Progenitor cell of endocrine pancreas (in vitro differentiated cells): ENCODE measurements around the gene TMEM120B. TPM values are rescaled to one million over a fixed set of nuclear protein-coding genes. Genes with fewer than 3 reads are reported as not detected.
"Not testable (repeated sequence)": the region's sequence is repeated elsewhere in the genome, so short reads cannot be mapped to it uniquely, and the experiment has no call there.

Source experiments
- DNase-seq: peaks from one replicate; pipeline ENCODE4 v3.0.0; 2021; ENCODE audit warnings: low spot score; ENCODE audit not compliant: unreplicated experiment
- H3K27ac Mint-ChIP-seq: 2 replicates; pipeline ENCODE4 v1.8.0; 2021; ENCODE audit warnings: mild to moderate bottlenecking, moderate library complexity, mixed read lengths
- H3K27me3 Mint-ChIP-seq: 2 replicates; pipeline ENCODE4 v1.8.0; 2021; ENCODE audit warnings: mixed read lengths
- H3K36me3 Mint-ChIP-seq: 2 replicates; pipeline ENCODE4 v1.8.0; 2022; ENCODE audit warnings: mixed read lengths; ENCODE audit not compliant: insufficient read depth
- H3K4me1 Mint-ChIP-seq: 2 replicates; pipeline ENCODE4 v1.8.0; 2021; ENCODE audit warnings: low read depth, mixed read lengths
- H3K4me3 Mint-ChIP-seq: 2 replicates; pipeline ENCODE4 v1.8.0; 2021; ENCODE audit warnings: low read depth, mild to moderate bottlenecking, moderate library complexity, mixed read lengths
- H3K9me3 Mint-ChIP-seq: 2 replicates; pipeline ENCODE4 v1.8.0; 2021; ENCODE audit warnings: low read depth, mixed read lengths
- total RNA-seq: library from RNA; stranded (reverse); gene quantifications from 2 replicates; pipeline ENCODE4 v1.2.1, GENCODE V29; 2021
- TF ChIP-seq, protein P1 (sequence below): fragments of 200-600 bp; sonication (generic); IDR thresholded peaks from one replicate; pipeline ENCODE4 v1.5.0; 2021; ENCODE audit warnings: antibody characterized with exemption, mild to moderate bottlenecking; ENCODE audit not compliant: unreplicated experiment

The TMEM120B gene
- total RNA-seq, 1 donor from 2014 or later = 16.1 TPM

DNA sequence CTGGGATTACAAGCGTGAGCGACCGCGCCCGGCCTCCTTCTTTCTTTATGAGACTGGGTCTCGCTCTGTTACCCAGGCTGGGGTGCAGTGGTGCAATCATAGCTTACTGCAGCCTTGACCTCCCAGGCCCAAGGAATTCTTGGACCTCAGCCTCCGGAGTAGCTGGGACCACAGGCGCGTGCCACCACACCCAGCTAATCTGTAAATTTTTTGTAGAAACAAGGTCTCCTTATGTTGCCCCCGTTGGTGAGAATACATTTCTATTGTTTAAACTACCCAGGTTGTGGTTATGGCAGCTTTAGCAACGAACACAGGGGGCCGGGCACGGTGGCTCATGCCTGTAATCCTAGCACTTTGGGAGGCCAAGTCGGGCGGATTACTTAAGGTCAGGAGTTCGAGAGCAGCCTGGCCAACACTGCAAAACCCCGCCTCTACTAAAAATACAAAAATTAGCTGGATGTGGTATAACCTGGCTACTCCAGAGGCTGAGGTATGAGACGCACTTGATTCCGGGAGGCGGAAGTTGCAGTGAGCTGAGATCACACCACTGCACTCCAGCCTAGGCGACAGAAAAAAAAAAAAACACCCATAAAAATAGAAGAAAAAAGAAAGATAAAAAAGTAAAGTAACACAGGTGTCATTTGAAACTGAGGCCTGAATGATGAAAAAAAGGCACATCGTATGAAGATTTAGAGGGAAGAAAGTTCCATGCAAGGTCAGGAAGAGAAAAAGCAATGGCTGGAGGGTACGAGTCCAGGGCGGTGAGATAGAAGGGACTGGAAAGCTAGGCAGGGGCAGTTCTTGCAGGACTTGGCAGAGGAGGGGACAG lies 977 bp upstream of the TMEM120B start:
- Mint-ChIP-seq H3K4me3 (peak overlapping the region; percentile 95), H3K27me3 (no peaks in the 10 kb centered on the region), H3K27ac (peak overlapping the region; percentile 98), H3K4me1 (peaks cover 19% of the 10 kb centered on the region), H3K36me3 (peaks cover 2% of the 10 kb centered on the region), H3K9me3 (no peaks in the 10 kb centered on the region)
- no peak for DNase-seq
- TF ChIP-seq, protein P1, sequence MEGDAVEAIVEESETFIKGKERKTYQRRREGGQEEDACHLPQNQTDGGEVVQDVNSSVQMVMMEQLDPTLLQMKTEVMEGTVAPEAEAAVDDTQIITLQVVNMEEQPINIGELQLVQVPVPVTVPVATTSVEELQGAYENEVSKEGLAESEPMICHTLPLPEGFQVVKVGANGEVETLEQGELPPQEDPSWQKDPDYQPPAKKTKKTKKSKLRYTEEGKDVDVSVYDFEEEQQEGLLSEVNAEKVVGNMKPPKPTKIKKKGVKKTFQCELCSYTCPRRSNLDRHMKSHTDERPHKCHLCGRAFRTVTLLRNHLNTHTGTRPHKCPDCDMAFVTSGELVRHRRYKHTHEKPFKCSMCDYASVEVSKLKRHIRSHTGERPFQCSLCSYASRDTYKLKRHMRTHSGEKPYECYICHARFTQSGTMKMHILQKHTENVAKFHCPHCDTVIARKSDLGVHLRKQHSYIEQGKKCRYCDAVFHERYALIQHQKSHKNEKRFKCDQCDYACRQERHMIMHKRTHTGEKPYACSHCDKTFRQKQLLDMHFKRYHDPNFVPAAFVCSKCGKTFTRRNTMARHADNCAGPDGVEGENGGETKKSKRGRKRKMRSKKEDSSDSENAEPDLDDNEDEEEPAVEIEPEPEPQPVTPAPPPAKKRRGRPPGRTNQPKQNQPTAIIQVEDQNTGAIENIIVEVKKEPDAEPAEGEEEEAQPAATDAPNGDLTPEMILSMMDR = no peak

DNA sequence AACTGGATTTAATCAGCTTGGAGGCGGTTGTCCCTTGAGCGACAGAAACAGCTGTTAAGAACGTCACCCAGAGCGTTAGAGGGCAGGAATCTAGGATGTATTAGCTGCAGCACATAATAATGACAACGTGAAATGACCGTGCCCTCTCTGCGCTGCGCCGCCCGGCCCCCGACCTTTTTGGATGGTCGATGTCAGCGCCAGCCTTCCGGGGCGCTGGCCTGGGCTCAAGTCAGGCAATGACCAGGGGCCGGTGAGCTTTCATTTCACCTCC lies 427 bp upstream of the TMEM120B start:
- no peak for DNase-seq
- no peaks in the 10 kb centered on the region for H3K27me3 Mint-ChIP-seq
- H3K9me3 Mint-ChIP-seq = no peaks in the 10 kb centered on the region
- H3K36me3 Mint-ChIP-seq = peaks cover 2% of the 10 kb centered on the region
- TF ChIP-seq, protein P1 = no peak
- H3K27ac Mint-ChIP-seq = peak overlapping the region; percentile 98
- H3K4me3 Mint-ChIP-seq = peak overlapping the region; percentile 95
- peaks cover 19% of the 10 kb centered on the region for H3K4me1 Mint-ChIP-seq

DNA sequence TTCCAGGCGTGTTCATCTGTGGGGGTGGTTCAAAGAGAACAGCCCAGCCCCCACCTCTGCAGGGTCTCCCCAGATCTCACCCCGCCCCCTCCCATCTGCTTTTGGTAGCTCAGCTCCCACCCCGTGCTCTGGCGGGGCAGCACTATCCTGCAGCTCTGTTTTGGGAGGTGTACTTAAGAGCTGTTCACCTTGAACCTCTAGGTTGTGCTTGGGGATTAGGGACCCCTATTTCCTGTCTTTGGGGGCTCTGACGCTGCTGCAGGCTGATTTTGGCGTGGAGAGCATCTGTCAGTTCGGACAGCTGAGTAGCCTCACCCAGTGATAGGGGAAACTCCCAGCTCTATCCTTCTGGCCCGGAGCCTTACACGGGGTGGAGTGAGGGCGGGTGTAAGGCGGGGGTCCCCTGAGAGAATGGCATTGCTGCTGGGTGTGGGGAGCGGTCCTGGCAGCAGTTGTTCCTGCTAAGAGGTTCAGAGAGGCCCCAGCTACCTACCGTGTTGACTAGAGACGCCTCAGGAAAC lies 765 bp downstream of the TMEM120B start:
- Mint-ChIP-seq H3K9me3 (no peaks in the 10 kb centered on the region), H3K27ac (peak overlapping the region; percentile 66), H3K4me1 (peaks cover 19% of the 10 kb centered on the region), H3K36me3 (peaks cover 2% of the 10 kb centered on the region), H3K4me3 (peak overlapping the region; percentile 95), H3K27me3 (no peaks in the 10 kb centered on the region)
- TF ChIP-seq, protein P1 = no peak
- no peak for DNase-seq

DNA sequence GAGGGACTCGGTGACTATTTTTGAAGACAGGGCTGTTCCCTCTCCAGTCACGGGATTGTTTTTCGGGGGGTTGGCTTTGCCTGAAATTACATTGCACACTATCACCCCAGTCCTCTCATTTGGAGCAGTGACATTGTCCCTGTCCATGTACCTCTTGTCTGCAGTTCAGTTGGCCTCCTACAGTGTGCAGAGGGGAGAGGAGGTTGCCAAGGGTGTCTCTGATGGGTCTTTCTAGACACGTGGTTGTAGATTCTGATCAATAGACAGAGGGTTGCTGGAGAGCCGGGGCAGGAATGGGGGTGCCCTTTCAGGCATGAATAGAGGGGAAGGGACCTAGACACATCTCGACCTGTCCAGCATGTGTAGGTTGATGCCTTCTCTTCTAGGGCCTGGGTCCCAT lies 1.2 kb downstream of the TMEM120B start:
- TF ChIP-seq, protein P1 = no peak
- Mint-ChIP-seq H3K9me3 (no peaks in the 10 kb centered on the region), H3K4me1 (peaks cover 19% of the 10 kb centered on the region), H3K27me3 (no peaks in the 10 kb centered on the region), H3K36me3 (peaks cover 2% of the 10 kb centered on the region), H3K4me3 (peak overlapping the region; percentile 95), H3K27ac (peak overlapping the region; percentile 66)
- no peak for DNase-seq

DNA sequence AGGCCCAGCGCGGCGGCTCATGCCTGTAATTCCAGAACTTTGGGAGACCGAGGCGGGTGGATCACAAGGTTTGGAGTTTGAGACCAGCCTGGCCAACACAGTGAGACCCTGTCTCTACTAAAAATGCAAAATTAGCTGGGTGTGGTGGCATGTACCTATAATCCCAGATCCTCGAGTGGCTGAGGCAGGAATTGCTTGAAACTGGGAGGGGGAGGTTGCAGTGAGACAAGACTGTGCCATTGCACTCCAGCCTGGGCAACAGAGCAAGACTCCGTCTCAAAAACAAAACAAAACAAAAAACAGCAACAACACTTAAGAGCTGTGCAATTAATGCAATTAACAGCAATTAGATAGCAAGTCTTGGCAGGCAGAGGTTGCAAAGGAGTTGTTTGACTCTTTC lies 2.5 kb downstream of the TMEM120B start:
- not testable (repeated sequence) for DNase-seq, H3K27me3 Mint-ChIP-seq, H3K27ac Mint-ChIP-seq, H3K36me3 Mint-ChIP-seq, H3K9me3 Mint-ChIP-seq, H3K4me3 Mint-ChIP-seq
- peaks cover 14% of the 10 kb centered on the region for H3K4me1 Mint-ChIP-seq
